GM12878 (cell line): Measurements from ENCODE around the gene DDIT4. TPM values are rescaled to one million over a fixed set of nuclear protein-coding genes. Genes with fewer than 3 reads are reported as not detected.
A peak's percentile ranks its signal among the peaks of the same experiment; 100 is the strongest.

Experiments
- ATAC-seq: fragments of 200-7000 bp; cut with Tn5 transposase; 3 replicates; pipeline ENCODE4 v1.9.1; 2020; ENCODE audit warnings: mild to moderate bottlenecking, moderate library complexity
- BruUV-seq: library from RNA; stranded (reverse); fragments of 400-500 nt; replicated peaks from 2 replicates; lab custom pipeline; 2021; lab: Mats Ljungman, UMichigan
- CTCF ChIA-PET: fragments of 300-600 bp; sonication (Branson Sonifier 250); formaldehyde crosslinking; extraction: SDS; loops from one replicate; lab custom pipeline; 2021; ENCODE audit warnings: inconsistent platforms; lab: Yijun Ruan, JAX
- POLR2A ChIA-PET: fragments of 350-600 bp; formaldehyde crosslinking; extraction: SDS; loops from one replicate; lab custom pipeline; 2021; ENCODE audit warnings: inconsistent platforms; lab: Charles Lee
- RAD21 ChIA-PET: fragments of 300-600 bp; sonication (Branson Sonifier 250); formaldehyde crosslinking; loops from one replicate; lab custom pipeline; 2023; ENCODE audit warnings: antibody characterized with exemption; ENCODE audit not compliant: unreplicated experiment; lab: Charles Lee
- SMC1A ChIA-PET: fragments of 300-600 bp; sonication (Branson Sonifier 250); formaldehyde crosslinking; loops from one replicate; lab custom pipeline; 2023; ENCODE audit not compliant: unreplicated experiment, uncharacterized antibody; lab: Charles Lee
- DNase-seq: peaks from one replicate; pipeline ENCODE4 v3.0.0-alpha.2; 2011; ENCODE audit warnings: low read depth, low spot score
- FAIRE-seq: peaks from 3 replicates; lab custom pipeline; 2011; peaks lifted over from hg19 to GRCh38; lab: Jason Lieb, UNC
- H2AFZ ChIP-seq: 2 replicates; pipeline ENCODE4 v1.6.0; 2011; ENCODE audit warnings: low read depth, low read length, control low read depth; ENCODE audit not compliant: control insufficient read depth
- H3K27ac ChIP-seq: 2 replicates; pipeline ENCODE4 v1.5.1; 2011; ENCODE audit warnings: control low read depth; ENCODE audit not compliant: control insufficient read depth, insufficient read depth
- H3K27me3 ChIP-seq, 2 experiments: replicated peaks in 1 of 2; 2 replicates each; pipeline versions ENCODE4 v1.6.0 to v1.6.1; 2011; ENCODE audit warnings: low read length in 1 of 2; ENCODE audit not compliant: control insufficient read depth in 2 of 2, insufficient read depth in 2 of 2
- H3K36me3 ChIP-seq, 2 experiments: 2 replicates each; pipeline ENCODE4 v1.5.1; 2011; ENCODE audit warnings: low read length in 1 of 2; ENCODE audit not compliant: control insufficient read depth in 2 of 2, insufficient read depth in 2 of 2
- H3K4me1 ChIP-seq: 2 replicates; pipeline ENCODE4 v1.6.1; 2011; ENCODE audit warnings: mild to moderate bottlenecking, low read length, moderate library complexity, mixed read lengths; ENCODE audit not compliant: control insufficient read depth, insufficient read depth
- H3K4me2 ChIP-seq: 2 replicates; pipeline ENCODE4 v1.6.0; 2011; ENCODE audit warnings: control low read depth; ENCODE audit not compliant: control insufficient read depth, insufficient read depth
- H3K4me3 ChIP-seq: fragments of 200-600 bp; sonication (generic); 2 replicates; pipeline ENCODE4 v1.5.1; 2016
- H3K79me2 ChIP-seq: 2 replicates; pipeline ENCODE4 v1.6.0; 2011; ENCODE audit warnings: low read length; ENCODE audit not compliant: control insufficient read depth, insufficient read depth
- H3K9ac ChIP-seq: 2 replicates; pipeline ENCODE4 v1.8.0; 2011; ENCODE audit warnings: low read length, control low read depth, mixed read lengths; ENCODE audit not compliant: control insufficient read depth, insufficient read depth
- H3K9me3 ChIP-seq: replicated peaks from 3 replicates; pipeline ENCODE4 v1.5.1; 2011; ENCODE audit warnings: mild to moderate bottlenecking, low read length; ENCODE audit not compliant: control insufficient read depth, insufficient read depth
- H4K20me1 ChIP-seq: 2 replicates; pipeline ENCODE4 v1.6.0; 2011; ENCODE audit not compliant: control insufficient read depth, insufficient read depth
- CTCF ChIP-seq, 3 experiments: IDR thresholded peaks in 2 of 3; conservative IDR thresholded peaks in 1 of 3; 2 replicates each; pipeline ENCODE4 v1.5.1; 2011; ENCODE audit warnings: low read depth in 3 of 3, low read length in 3 of 3, mild to moderate bottlenecking in 3 of 3, control low read depth in 2 of 3, moderate library complexity in 2 of 3, inconsistent platforms in 1 of 3, mixed read lengths in 1 of 3; ENCODE audit not compliant: control insufficient read depth in 2 of 3, insufficient read depth in 1 of 3; ENCODE audit errors: extremely low read depth in 1 of 3
- PKNOX1 ChIP-seq: fragments of 450-650 bp; IDR thresholded peaks from 2 replicates; pipeline ENCODE4 v1.6.1; 2016; ENCODE audit warnings: mild to moderate bottlenecking
- SREBF1 ChIP-seq: IDR thresholded peaks from 2 replicates; pipeline ENCODE4 v1.6.1; 2012; ENCODE audit warnings: mild to moderate bottlenecking, low read length
- TCF12 ChIP-seq: IDR thresholded peaks from 2 replicates; pipeline ENCODE4 v1.6.1; 2011; ENCODE audit warnings: low read depth, mild to moderate bottlenecking, low read length
- WGBS: methylation state at CpG from one replicate; pipeline ENCODE4 v1.1.6; 2016; ENCODE audit warnings: low lambda C conversion rate; ENCODE audit not compliant: insufficient replicate concordance, insufficient coverage; ENCODE audit errors: missing lambda C conversion rate; 5-methylcytosine and 5-hydroxymethylcytosine counted together
- in situ Hi-C: fragments of 300-500 bp; cut with MboI; formaldehyde crosslinking; loops from 9 replicates; pipeline ENCODE4 v1.14.3; 2018; ENCODE audit warnings: mixed read lengths
- intact Hi-C: fragments of 100-400 bp; cut with micrococcal nuclease; formaldehyde crosslinking; loops from one replicate; pipeline ENCODE4 v1.14.2; 2022; ENCODE audit not compliant: unreplicated experiment
- polyA plus RNA-seq, 11 experiments: library from polyadenylated mRNA; depleted of rRNA in 4 of 11; unstranded in 6 of 11; stranded (reverse) in 5 of 11; fragments of >200 nt; fragmentation: Nextera tagmentation in 4 of 11; fragmentation: Illumina TruSeq in 1 of 11; extraction: Ambion mirVana in 4 of 11; extraction: Trizol in 1 of 11; gene quantifications; 1 replicate in 1 of 11; 2 replicates in 10 of 11; pipeline versions ENCODE4 v1.2.1 to v1.2.3, GENCODE V29; 2011 to 2016; ENCODE audit warnings: inconsistent platforms in 2 of 11, missing spikeins in 2 of 11, low read depth in 1 of 11
- total RNA-seq, 4 experiments: library from RNA; depleted of rRNA in 3 of 4; stranded (reverse); fragments of >200 nt in 3 of 4; fragmentation: Illumina TruSeq in 1 of 4; extraction: Trizol in 1 of 4; gene quantifications; 2 replicates each; pipeline versions ENCODE4 v1.2.1 to v1.2.3, GENCODE V29; 2013 to 2021
- TF ChIP-seq, protein P1 (sequence below): fragments of 450-650 bp; IDR thresholded peaks from 2 replicates; pipeline ENCODE4 v1.6.1; 2017; ENCODE audit warnings: mild to moderate bottlenecking, moderate library complexity
- TF ChIP-seq, protein P2 (sequence below): IDR thresholded peaks from 2 replicates; pipeline ENCODE4 v1.6.1; 2011; ENCODE audit warnings: borderline replicate concordance, low read depth, mild to moderate bottlenecking, moderate library complexity, mixed read lengths, low read length; ENCODE audit not compliant: insufficient read depth; ENCODE audit errors: extremely low read length
- TF ChIP-seq, protein P3 (sequence below): IDR thresholded peaks from 2 replicates; pipeline ENCODE4 v1.6.1; 2011; ENCODE audit warnings: low read depth, low read length, improper control_type of control experiment, borderline replicate concordance

Gene DDIT4
- total and polyA plus RNA-seq, 10 of the 15 experiments (the other 5 are each of a cell fraction or from before 2014, with no cell fraction given): 2.1 to 277 (median 183) TPM

DNA sequence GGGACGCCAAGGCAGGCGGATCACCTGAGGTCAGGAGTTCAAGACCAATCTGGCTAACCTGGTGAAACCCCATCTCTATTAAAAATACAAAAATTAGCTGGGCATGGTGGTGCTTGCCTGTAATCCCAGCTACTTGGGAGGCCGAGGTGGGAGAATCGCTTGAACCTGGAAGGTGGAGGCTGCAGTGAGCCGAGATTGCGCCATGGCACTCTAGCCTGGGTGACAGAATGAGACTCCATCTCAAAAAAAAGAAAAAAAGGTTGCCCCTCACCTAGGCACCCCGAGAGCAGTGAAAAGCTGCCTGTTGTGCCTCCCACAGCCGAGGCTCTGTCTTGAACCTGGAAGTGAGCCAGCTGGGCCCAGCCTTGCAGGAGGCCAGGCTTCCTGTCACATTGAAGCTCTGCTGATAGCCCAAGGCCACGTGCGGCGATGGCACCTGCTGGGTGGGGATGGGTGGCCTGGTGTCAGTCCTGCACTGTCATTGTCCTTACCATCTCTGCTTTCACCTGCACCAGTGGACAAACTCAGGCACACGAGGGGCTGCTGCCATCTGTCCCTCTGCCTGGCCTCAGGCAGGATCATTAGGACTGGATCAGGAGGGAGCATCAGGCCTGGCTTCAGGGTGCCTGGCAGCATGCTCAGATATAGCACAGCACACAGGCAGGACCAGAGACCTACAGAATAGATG lies 43.2 kb downstream of the DDIT4 start:
- 0 out of 2 replicates have a peak overlapping the region, but pooled peaks have one; percentile 22 for H3K27ac ChIP-seq
- DNase-seq: no peak
- ChIA-PET RAD21 (interaction anchor here (1.0 to 8.4 kb wide), 3 partner anchors 19 to 58 kb away, joined by 3 to 137 read pairs (median 73); no protein-coding TSS in a partner anchor), POLR2A (interaction anchor here (0.5 to 6.1 kb wide), 6 partner anchors 10 to 43 kb away, joined by 3 to 75 read pairs (median 6); partner anchors contain the start of gene DDIT4), SMC1A (interaction anchor here (2.7 to 7.4 kb wide), 3 partner anchors 13 to 42 kb away, joined by 15 to 62 read pairs (median 34); no protein-coding TSS in a partner anchor), CTCF (interaction anchor here (2.4 to 7.4 kb wide), 3 partner anchors 14 to 42 kb away, joined by 7 to 59 read pairs (median 12); partner anchors contain the start of gene DDIT4)
- intact Hi-C loops: no loop called here
- no peaks in the 10 kb centered on the region for H3K9me3 ChIP-seq
- H4K20me1 ChIP-seq: no peaks in the 10 kb centered on the region
- in situ Hi-C loops: no loop called here
- peaks cover 8% of the 10 kb centered on the region for H3K79me2 ChIP-seq
- no peaks in the 10 kb centered on the region for H3K27me3 ChIP-seq
- TF ChIP-seq SREBF1 (no peak), CTCF (IDR thresholded peaks at IDR 0.05 in 2 of 3, conservative IDR thresholded peaks at IDR 0.05 in 1 of 3; ENCODE audit: control insufficient read depth in 2 of 3, extremely low read depth in 1 of 3, insufficient read depth in 1 of 3, low read depth in 3 of 3, low read length in 3 of 3) (no peak), PKNOX1 (no peak), TCF12 (0 out of 2 replicates have a peak, but pooled peaks have one; percentile 32)
- TF ChIP-seq, protein P1, sequence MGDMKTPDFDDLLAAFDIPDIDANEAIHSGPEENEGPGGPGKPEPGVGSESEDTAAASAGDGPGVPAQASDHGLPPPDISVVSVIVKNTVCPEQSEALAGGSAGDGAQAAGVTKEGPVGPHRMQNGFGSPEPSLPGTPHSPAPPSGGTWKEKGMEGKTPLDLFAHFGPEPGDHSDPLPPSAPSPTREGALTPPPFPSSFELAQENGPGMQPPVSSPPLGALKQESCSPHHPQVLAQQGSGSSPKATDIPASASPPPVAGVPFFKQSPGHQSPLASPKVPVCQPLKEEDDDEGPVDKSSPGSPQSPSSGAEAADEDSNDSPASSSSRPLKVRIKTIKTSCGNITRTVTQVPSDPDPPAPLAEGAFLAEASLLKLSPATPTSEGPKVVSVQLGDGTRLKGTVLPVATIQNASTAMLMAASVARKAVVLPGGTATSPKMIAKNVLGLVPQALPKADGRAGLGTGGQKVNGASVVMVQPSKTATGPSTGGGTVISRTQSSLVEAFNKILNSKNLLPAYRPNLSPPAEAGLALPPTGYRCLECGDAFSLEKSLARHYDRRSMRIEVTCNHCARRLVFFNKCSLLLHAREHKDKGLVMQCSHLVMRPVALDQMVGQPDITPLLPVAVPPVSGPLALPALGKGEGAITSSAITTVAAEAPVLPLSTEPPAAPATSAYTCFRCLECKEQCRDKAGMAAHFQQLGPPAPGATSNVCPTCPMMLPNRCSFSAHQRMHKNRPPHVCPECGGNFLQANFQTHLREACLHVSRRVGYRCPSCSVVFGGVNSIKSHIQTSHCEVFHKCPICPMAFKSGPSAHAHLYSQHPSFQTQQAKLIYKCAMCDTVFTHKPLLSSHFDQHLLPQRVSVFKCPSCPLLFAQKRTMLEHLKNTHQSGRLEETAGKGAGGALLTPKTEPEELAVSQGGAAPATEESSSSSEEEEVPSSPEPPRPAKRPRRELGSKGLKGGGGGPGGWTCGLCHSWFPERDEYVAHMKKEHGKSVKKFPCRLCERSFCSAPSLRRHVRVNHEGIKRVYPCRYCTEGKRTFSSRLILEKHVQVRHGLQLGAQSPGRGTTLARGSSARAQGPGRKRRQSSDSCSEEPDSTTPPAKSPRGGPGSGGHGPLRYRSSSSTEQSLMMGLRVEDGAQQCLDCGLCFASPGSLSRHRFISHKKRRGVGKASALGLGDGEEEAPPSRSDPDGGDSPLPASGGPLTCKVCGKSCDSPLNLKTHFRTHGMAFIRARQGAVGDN: 0 out of 2 replicates have a peak, but pooled peaks have one; percentile 26
- TF ChIP-seq, protein P2, sequence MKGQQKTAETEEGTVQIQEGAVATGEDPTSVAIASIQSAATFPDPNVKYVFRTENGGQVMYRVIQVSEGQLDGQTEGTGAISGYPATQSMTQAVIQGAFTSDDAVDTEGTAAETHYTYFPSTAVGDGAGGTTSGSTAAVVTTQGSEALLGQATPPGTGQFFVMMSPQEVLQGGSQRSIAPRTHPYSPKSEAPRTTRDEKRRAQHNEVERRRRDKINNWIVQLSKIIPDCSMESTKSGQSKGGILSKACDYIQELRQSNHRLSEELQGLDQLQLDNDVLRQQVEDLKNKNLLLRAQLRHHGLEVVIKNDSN: peak; percentile 48
- TF ChIP-seq, protein P3, sequence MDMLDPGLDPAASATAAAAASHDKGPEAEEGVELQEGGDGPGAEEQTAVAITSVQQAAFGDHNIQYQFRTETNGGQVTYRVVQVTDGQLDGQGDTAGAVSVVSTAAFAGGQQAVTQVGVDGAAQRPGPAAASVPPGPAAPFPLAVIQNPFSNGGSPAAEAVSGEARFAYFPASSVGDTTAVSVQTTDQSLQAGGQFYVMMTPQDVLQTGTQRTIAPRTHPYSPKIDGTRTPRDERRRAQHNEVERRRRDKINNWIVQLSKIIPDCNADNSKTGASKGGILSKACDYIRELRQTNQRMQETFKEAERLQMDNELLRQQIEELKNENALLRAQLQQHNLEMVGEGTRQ: no peak
- H3K4me2 ChIP-seq: no peak overlapping the region
- H3K9ac ChIP-seq: no peak overlapping the region
- FAIRE-seq: no peak
- WGBS: 68% methylated on average over 12 of the region's 12 CpGs
- ATAC-seq: no peak
- H3K36me3 ChIP-seq: no peaks in the 10 kb centered on the region
- H2AFZ ChIP-seq: no peak overlapping the region; the same call in 1 of the 2 replicates
- H3K4me1 ChIP-seq: peaks cover 40% of the 10 kb centered on the region
- BruUV-seq: no TSS peak
- no peak overlapping the region for H3K4me3 ChIP-seq
